Effector CD4-positive, alpha-beta T cell (primary cell): Measurements from ENCODE around the gene MYO9A.

Experiments used
- DNase-seq: peaks from one replicate; pipeline ENCODE4 v3.0.0-alpha.2; 2020
- total RNA-seq: gene quantifications from one replicate; lab custom pipeline; 2026; lab: John Stamatoyannopoulos, UW

The MYO9A gene
- 82.4 reads per million, percentile 79 among the genes with 10 or more reads in this experiment for total RNA-seq

- peak; percentile 97 for DNase-seq
Observed at GRCh38 chr15:72118017-72118978, at the start of gene MYO9A, which contains the start of gene SENP8. Gene MYO9A, minus strand, starts transcription at chr15:72118150. Its CDS starts 71,587 bp downstream, at chr15:72046563. Gene SENP8, plus strand, starts transcription at chr15:72118403. Its CDS starts 21,221 bp downstream, at chr15:72139624.

GRCh38 chr15:72167445-72167844 lies 49.5 kb upstream of the MYO9A start:
- DNase-seq, result no peak

DNA sequence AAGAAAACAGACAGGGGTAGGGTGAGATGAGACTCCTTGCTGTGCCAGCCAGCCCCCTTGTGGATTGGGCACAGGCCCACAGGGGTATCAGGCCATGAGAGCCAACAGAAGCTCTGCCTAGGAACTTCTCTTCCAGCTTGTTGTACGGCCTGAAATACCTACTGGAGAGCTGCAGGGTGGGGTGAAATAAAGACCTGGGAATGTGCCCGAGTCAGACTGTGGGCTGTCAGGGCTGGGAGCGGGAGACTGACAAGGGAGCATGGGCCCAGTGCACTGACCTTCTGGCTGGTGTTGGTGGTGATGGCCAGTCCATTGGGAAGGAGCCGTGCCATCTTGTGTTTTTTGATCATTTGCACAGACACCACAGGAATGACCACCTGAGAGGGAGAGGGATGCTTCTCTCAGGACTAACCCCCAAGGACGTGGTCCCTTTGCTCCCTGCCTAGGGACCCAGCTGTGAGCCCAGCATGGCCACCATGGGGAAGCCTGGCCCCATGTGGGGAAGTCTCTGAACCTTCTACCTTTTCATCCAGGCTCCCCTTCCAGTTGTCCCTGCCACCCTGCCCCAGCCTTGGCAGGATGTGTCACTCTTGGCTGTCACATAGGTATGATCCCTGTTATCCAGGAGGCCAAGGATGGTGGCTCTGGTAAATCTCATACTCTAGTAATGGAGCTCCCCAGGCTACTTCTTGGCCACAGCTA lies 48.9 kb upstream of the MYO9A start:
- DNase-seq, result no peak

GRCh38 chr15:72163719-72164118 lies 45.8 kb upstream of the MYO9A start:
- DNase-seq, result no peak

DNA sequence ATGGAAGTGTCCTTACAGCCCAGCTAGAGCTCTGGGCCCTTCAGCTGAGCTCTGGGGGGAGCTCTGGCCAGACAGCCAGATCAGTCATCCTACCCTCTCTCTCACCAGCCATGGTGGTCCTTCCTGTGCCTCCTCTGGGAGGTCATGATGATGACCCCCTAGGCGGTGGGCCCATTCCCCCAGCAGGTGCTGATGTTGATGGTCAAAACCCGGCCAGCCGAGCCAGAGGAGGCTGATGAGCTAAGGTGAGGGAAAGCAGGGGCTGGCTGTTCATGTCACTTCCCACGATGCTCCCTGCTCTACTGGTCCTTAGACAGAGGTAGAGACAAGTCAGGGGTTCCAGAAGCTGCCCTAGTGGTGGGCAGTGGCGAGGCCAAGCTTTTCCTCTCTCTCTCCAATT lies 44.6 kb upstream of the MYO9A start:
- DNase-seq, result no peak

GRCh38 chr15:72161361-72162132 lies 43.6 kb upstream of the MYO9A start:
- DNase-seq, result no peak

- DNase-seq, result no peak
Observed at GRCh38 chr15:72160696-72161245, 42.8 kb upstream of the MYO9A start.

DNA sequence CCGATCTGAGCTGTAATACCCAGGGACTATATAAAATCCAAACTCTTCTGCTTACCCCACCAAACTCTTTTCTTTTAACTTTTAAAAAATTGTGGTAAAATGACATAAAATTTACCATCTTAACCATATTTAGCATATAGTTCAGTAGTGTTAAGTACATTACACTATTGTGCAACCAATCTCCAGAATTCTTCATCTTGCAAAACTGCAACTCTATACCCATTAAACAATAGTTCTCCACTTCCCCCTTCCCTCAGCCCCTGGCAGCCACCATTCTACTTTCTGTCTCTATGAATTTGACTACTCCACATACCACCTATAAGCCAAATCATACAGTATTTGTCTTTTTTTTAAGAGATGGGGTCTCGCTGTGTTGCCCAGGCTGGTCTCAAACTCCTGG lies 39.0 kb upstream of the MYO9A start:
- no peak for DNase-seq

- peak; percentile 76 for DNase-seq
Observed at GRCh38 chr15:72155635-72156616, 38.0 kb upstream of the MYO9A start.

DNA sequence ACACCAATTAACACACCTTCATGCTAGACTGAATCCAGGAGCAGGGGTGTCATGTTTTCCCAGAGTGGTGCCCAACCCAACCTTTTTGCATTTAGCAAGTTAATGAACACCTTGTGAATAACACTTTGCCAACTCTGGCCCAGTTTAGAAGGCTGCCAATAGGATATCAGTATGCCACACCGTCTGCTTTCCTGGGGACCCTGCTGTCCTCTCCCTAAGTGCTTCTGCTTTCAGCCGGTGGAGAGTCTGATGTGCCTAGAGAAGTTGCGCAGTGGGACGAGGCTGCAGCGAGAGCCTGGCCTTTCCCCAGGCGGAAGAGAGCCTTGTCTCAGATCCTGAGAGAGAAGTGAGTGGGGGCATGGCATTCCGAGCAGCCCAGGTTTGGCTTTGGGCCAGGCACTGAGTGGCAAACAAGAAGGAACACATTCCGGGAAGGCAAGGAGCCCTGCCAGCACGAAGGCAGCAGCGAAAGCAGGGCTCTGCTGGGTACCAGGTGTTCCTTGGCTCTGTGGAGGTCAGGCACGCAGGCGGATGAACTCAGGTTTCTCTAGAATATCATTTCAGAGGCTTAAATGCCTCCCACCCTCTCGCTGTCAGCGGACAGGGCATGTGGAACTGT lies 37.2 kb upstream of the MYO9A start:
- no peak for DNase-seq

GRCh38 chr15:72154316-72154715 lies 36.4 kb upstream of the MYO9A start:
- DNase-seq, result no peak

GRCh38 chr15:72153269-72154000 lies 35.5 kb upstream of the MYO9A start:
- no peak for DNase-seq

DNA sequence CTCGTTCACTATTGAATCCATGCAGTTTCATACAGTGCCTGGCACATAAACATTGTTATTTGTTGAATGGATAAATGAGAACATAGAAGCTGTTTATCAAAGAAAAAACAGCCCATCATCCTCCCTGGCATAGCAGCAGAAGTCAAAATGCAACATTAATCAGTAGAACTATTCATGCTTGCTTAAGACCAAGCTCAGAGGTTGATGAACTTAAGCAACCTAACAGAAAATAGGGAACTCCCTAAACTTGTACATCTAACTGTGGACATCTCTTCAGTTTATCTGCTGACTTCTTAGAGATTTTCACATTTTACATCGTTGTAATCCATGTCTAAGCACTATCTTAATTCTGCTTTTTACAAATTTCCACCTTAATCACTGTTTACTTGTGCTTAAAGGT lies 29.5 kb upstream of the MYO9A start:
- no peak for DNase-seq

GRCh38 chr15:72146934-72147333 lies 29.0 kb upstream of the MYO9A start:
- no peak for DNase-seq

GRCh38 chr15:72146221-72146620 lies 28.3 kb upstream of the MYO9A start:
- DNase-seq, result no peak

DNA sequence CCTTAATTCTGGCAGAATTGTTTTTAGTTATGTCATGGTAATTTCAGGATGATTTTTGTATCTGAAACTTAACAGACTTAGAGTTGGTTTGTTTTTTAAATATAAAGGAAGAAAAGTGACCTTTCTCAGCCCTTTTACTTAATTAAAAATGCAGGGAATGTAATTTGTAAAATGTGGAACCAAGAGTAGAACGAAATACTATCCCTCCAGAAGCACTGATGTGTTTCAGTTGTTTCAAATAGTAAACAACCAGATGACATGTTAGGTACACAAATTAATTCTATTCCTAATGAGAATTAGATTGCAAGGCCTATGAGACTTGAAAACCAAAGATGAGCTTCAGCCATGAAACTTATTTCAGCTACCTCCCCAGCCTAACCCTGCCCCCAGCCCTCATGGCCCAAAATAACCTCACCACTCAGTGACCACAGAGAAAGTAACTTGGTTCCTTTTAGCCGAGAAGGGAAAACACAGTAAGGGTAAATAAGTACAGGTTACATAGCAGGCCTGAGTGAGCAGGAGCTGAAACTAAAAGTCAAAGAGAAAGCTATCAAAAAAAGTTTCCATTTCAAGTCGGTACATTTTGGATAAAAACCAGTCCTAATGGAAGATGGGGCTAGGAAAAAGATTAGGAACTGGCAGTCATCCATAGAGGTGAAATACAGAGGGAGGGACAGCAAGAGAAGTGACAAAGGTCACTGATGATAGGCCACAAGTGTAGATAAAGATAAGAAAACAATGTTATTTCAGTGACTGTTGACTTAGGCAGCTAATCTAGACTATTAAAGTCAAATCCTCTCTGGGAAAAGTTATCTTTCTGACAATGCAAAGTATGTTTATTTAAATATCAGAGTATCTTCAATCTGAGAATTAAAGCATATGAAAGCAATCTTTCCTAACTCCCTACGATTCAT lies 23.5 kb upstream of the MYO9A start:
- no peak for DNase-seq

DNA sequence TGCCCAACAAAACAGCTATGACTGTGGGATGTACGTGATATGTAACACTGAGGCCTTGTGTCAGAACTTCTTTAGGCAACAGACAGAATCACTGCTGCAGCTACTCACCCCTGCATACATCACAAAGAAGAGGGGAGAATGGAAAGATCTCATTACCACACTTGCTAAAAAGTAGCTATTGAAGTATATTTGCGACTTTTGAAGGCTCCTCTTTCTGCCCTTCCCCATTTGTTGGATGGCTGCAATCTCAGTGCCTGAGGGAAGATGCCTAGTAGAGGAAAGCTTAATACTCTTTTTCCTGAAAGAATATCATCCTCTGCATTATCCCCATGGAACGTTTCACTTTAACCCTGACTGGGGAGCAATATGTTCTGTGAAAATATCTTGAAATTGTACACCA lies 22.1 kb upstream of the MYO9A start:
- DNase-seq, result no peak

DNA sequence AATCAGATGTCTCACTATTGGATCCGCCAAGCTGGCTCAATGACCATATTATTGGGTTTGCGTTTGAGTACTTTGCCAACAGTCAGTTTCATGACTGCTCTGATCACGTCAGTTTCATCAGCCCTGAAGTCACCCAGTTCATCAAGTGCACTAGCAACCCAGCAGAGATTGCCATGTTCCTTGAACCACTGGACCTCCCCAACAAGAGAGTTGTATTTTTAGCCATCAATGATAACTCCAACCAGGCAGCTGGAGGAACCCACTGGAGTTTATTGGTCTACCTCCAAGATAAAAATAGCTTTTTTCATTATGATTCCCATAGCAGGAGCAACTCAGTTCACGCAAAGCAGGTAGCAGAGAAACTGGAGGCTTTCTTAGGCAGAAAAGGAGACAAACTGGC lies 21.7 kb upstream of the MYO9A start:
- no peak for DNase-seq
